Astrocyte (in vitro differentiated cells and primary cell): Measurements from ENCODE around the gene SMTN. TPM values are rescaled to one million over a fixed set of nuclear protein-coding genes. Genes with fewer than 3 reads are reported as not detected.

Experiments used
- DNase-seq: peaks from one replicate; pipeline ENCODE4 v3.0.0-alpha.2; 2010; ENCODE audit warnings: low read depth
- FAIRE-seq: peaks from 2 replicates; lab custom pipeline; 2011; peaks lifted over from hg19 to GRCh38; lab: Jason Lieb, UNC
- H2AFZ ChIP-seq: 2 replicates; pipeline ENCODE4 v1.6.0; 2012; ENCODE audit warnings: low read depth, low read length, inconsistent platforms
- H3K27ac ChIP-seq: 2 replicates; pipeline ENCODE4 v1.5.1; 2011; ENCODE audit warnings: low read depth, low read length, inconsistent platforms
- H3K27me3 ChIP-seq: 2 replicates; pipeline ENCODE4 v1.6.0; 2011; ENCODE audit warnings: low read length, inconsistent platforms; ENCODE audit not compliant: insufficient read depth
- H3K36me3 ChIP-seq: 2 replicates; pipeline ENCODE4 v1.5.1; 2011; ENCODE audit warnings: low read length, inconsistent platforms; ENCODE audit not compliant: insufficient read depth
- H3K4me1 ChIP-seq: 2 replicates; pipeline ENCODE4 v1.5.1; 2011; ENCODE audit warnings: low read length, inconsistent platforms; ENCODE audit not compliant: insufficient read depth
- H3K4me2 ChIP-seq: 2 replicates; pipeline ENCODE4 v1.6.0; 2012; ENCODE audit warnings: low read length, inconsistent platforms
- H3K4me3 ChIP-seq: 2 replicates; pipeline ENCODE4 v1.5.1; 2011; ENCODE audit warnings: low read depth, mild to moderate bottlenecking, low read length, inconsistent platforms; ENCODE audit not compliant: insufficient read depth
- H3K79me2 ChIP-seq: 2 replicates; pipeline ENCODE4 v1.6.0; 2012; ENCODE audit warnings: mild to moderate bottlenecking, low read length, inconsistent platforms; ENCODE audit not compliant: insufficient read depth
- H3K9ac ChIP-seq: 2 replicates; pipeline ENCODE4 v1.6.0; 2012; ENCODE audit warnings: mild to moderate bottlenecking, low read length, inconsistent platforms
- H3K9me3 ChIP-seq: 2 replicates; pipeline ENCODE4 v1.5.1; 2012; ENCODE audit warnings: low read depth, mild to moderate bottlenecking, low read length, inconsistent platforms; ENCODE audit not compliant: insufficient read depth
- H4K20me1 ChIP-seq: 2 replicates; pipeline ENCODE4 v1.6.0; 2012; ENCODE audit warnings: low read length, inconsistent platforms; ENCODE audit not compliant: insufficient read depth
- H3K27ac Mint-ChIP-seq: one replicate; pipeline ENCODE4 v1.8.0; 2021; ENCODE audit warnings: mild to moderate bottlenecking, mixed read lengths; ENCODE audit not compliant: unreplicated experiment
- H3K27me3 Mint-ChIP-seq: one replicate; pipeline ENCODE4 v1.8.0; 2021; ENCODE audit warnings: low read depth, mixed read lengths; ENCODE audit not compliant: unreplicated experiment
- H3K36me3 Mint-ChIP-seq: one replicate; pipeline ENCODE4 v1.8.0; 2021; ENCODE audit warnings: low read depth, mixed read lengths; ENCODE audit not compliant: unreplicated experiment
- H3K4me1 Mint-ChIP-seq: one replicate; pipeline ENCODE4 v1.8.0; 2021; ENCODE audit warnings: low read depth, mixed read lengths; ENCODE audit not compliant: unreplicated experiment
- H3K4me3 Mint-ChIP-seq: one replicate; pipeline ENCODE4 v1.8.0; 2021; ENCODE audit warnings: mild to moderate bottlenecking, moderate library complexity, mixed read lengths; ENCODE audit not compliant: unreplicated experiment
- H3K9me3 Mint-ChIP-seq: one replicate; pipeline ENCODE4 v1.8.0; 2021; ENCODE audit warnings: mild to moderate bottlenecking, mixed read lengths; ENCODE audit not compliant: unreplicated experiment
- EZH2 ChIP-seq: IDR thresholded peaks from 2 replicates; pipeline ENCODE4 v1.6.1; 2012; ENCODE audit warnings: mild to moderate bottlenecking, low read length, inconsistent platforms; ENCODE audit not compliant: insufficient read depth
- total RNA-seq: library from RNA; stranded (reverse); gene quantifications from 2 replicates; pipeline ENCODE4 v1.2.1, GENCODE V29; 2021
- TF ChIP-seq, protein P1 (sequence below): IDR thresholded peaks from 2 replicates; pipeline ENCODE4 v1.5.1; 2011; ENCODE audit warnings: low read depth, mild to moderate bottlenecking, inconsistent platforms, low read length, moderate library complexity; ENCODE audit not compliant: insufficient read depth

SMTN gene
- total RNA-seq, 1 donor from 2014 or later: 98.9 TPM

DNA sequence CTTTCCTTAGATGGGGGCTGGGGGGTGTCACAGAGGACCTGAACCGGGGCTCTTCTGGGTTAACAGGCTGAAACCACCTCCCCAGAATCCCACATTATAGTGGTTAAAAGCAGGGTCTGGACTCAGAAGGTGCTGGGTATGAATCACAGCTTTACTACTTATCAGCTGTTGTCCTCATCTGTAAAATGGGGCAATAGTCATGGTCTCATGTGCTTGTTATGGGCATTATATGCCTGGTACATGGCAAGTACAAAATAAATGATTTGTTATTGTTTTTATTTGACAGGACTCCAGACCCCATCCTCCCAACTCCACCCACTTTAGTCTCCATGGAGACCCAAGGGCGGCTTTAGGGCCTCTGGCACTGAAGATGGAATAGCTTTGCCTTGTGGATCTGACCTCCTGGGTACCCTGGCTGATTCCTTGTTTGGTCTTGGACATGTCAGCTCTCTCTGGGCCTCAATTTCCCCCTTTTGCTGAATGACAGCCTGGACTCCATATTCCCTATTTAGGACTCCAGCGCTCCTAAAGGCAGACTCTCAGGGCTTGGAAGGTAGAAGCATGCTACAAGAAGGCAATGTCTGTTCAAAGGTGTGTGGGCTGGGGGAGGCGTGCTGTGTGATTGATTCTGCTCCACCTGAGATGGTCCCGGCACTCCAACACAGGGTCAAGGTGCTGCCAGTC is 812 bp upstream of the SMTN start:
- Histone ChIP-seq H3K4me3 (peak overlapping the region; percentile 82), H3K9ac (peak overlapping the region; percentile 92), H3K4me1 (peaks cover 41% of the 10 kb centered on the region), H3K36me3 (no peaks in the 10 kb centered on the region), H3K79me2 (peaks cover 40% of the 10 kb centered on the region), H3K27ac (peak overlapping the region; percentile 91), H3K9me3 (no peaks in the 10 kb centered on the region), H3K27me3 (no peaks in the 10 kb centered on the region), H3K4me2 (peak overlapping the region; percentile 96), H4K20me1 (peaks cover 25% of the 10 kb centered on the region), H2AFZ (peak overlapping the region; percentile 90)
- H3K9me3 Mint-ChIP-seq: peaks cover 5% of the 10 kb centered on the region
- H3K4me1 Mint-ChIP-seq: peaks cover 20% of the 10 kb centered on the region
- peak overlapping the region; percentile 87 for H3K4me3 Mint-ChIP-seq
- TF ChIP-seq, protein P1, sequence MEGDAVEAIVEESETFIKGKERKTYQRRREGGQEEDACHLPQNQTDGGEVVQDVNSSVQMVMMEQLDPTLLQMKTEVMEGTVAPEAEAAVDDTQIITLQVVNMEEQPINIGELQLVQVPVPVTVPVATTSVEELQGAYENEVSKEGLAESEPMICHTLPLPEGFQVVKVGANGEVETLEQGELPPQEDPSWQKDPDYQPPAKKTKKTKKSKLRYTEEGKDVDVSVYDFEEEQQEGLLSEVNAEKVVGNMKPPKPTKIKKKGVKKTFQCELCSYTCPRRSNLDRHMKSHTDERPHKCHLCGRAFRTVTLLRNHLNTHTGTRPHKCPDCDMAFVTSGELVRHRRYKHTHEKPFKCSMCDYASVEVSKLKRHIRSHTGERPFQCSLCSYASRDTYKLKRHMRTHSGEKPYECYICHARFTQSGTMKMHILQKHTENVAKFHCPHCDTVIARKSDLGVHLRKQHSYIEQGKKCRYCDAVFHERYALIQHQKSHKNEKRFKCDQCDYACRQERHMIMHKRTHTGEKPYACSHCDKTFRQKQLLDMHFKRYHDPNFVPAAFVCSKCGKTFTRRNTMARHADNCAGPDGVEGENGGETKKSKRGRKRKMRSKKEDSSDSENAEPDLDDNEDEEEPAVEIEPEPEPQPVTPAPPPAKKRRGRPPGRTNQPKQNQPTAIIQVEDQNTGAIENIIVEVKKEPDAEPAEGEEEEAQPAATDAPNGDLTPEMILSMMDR: no peak
- TF ChIP-seq EZH2: no peak
- no peaks in the 10 kb centered on the region for H3K27me3 Mint-ChIP-seq
- peaks cover 3% of the 10 kb centered on the region for H3K36me3 Mint-ChIP-seq
- FAIRE-seq (no peak), DNase-seq (no peak)
- H3K27ac Mint-ChIP-seq: peak overlapping the region; percentile 91

GRCh38 chr22:31081963-31082605 is 966 bp downstream of the SMTN start:
- Mint-ChIP-seq H3K4me1 (peaks cover 24% of the 10 kb centered on the region), H3K36me3 (peaks cover 3% of the 10 kb centered on the region), H3K27ac (peak overlapping the region; percentile 63), H3K9me3 (peaks cover 5% of the 10 kb centered on the region), H3K27me3 (no peaks in the 10 kb centered on the region), H3K4me3 (peak overlapping the region; percentile 87)
- Histone ChIP-seq H3K36me3 (peaks cover 5% of the 10 kb centered on the region), H3K4me3 (peak overlapping the region; percentile 82), H3K9me3 (no peaks in the 10 kb centered on the region), H3K4me1 (peaks cover 51% of the 10 kb centered on the region), H3K9ac (peak overlapping the region; percentile 92), H2AFZ (no peak overlapping the region), H4K20me1 (peaks cover 37% of the 10 kb centered on the region), H3K4me2 (peak overlapping the region; percentile 96), H3K27me3 (no peaks in the 10 kb centered on the region), H3K79me2 (peaks cover 58% of the 10 kb centered on the region), H3K27ac (peak overlapping the region; percentile 91)
- no peak for FAIRE-seq
- TF ChIP-seq, protein P1: no peak
- TF ChIP-seq EZH2: no peak
- no peak for DNase-seq
